ENCODE results near the gene AHSP. TPM values are rescaled to one million over a fixed set of nuclear protein-coding genes. Genes with fewer than 3 reads are reported as not detected.

The AHSP gene
- total and polyA plus RNA-seq, 4 donors, result 0.30 to 47.8 TPM; not detected in 2

GRCh38 chr16:31513884-31514283 lies 13.8 kb upstream of the AHSP start:
- no peaks in the 10 kb centered on the region for H3K36me3 ChIP-seq (ENCODE audit: control insufficient read depth in 4 of 4, insufficient read depth in 4 of 4, low read length in 4 of 4)
- H3K27ac ChIP-seq (ENCODE audit: low read depth in 1 of 2, low read length in 1 of 2), result no peak overlapping the region
- no peak for ATAC-seq (ENCODE audit: insufficient read depth, low FRiP score)

GRCh38 chr16:31517800-31518402 lies 9.8 kb upstream of the AHSP start:
- ATAC-seq (ENCODE audit: insufficient read depth, low FRiP score) (no peak), DNase-seq (no peak)
- WGBS, 2 donors, result 80 to 88% methylated on average over 4 of the region's 4 CpGs
- Histone ChIP-seq H3K27ac (ENCODE audit: low read depth in 1 of 2, low read length in 1 of 2) (no peak overlapping the region), H3K9me3 (ENCODE audit: control insufficient read depth in 4 of 4, insufficient read depth in 3 of 4, low read length in 3 of 4) (no peaks in the 10 kb centered on the region), H3K4me3 (no peak overlapping the region), H3K9ac (ENCODE audit: insufficient read depth in 1 of 2, low read length in 2 of 2) (no peak overlapping the region), H3K36me3 (ENCODE audit: control insufficient read depth in 4 of 4, insufficient read depth in 4 of 4, low read length in 4 of 4) (no peaks in the 10 kb centered on the region), H3K4me1 (ENCODE audit: control insufficient read depth in 5 of 5, insufficient read depth in 5 of 5, low read length in 5 of 5) (no peaks in the 10 kb centered on the region), H3K27me3 (ENCODE audit: control insufficient read depth in 3 of 3, insufficient read depth in 3 of 3, low read length in 2 of 3) (no peaks in the 10 kb centered on the region)
- no peak for TF ChIP-seq CTCF (IDR thresholded peaks at IDR 0.05; ENCODE audit: control extremely low read depth, extremely low read depth)

More at GRCh38 chr16:31513884-31514283, 13.8 kb upstream of the AHSP start:
- no peaks in the 10 kb centered on the region for H3K9me3 ChIP-seq (ENCODE audit: control insufficient read depth in 4 of 4, insufficient read depth in 3 of 4, low read length in 3 of 4)
- TF ChIP-seq CTCF (IDR thresholded peaks at IDR 0.05; ENCODE audit: control extremely low read depth, extremely low read depth), result no peak
- peaks cover 0 to 11% (median 3%) of the 10 kb centered on the region in 5 donors for H3K4me1 ChIP-seq (ENCODE audit: control insufficient read depth in 5 of 5, insufficient read depth in 5 of 5, low read length in 5 of 5)
- no peak overlapping the region for H3K9ac ChIP-seq (ENCODE audit: insufficient read depth in 1 of 2, low read length in 2 of 2)
- no peak for DNase-seq
- H3K27me3 ChIP-seq (ENCODE audit: control insufficient read depth in 3 of 3, insufficient read depth in 3 of 3, low read length in 2 of 3), result no peaks in the 10 kb centered on the region
- H3K4me3 ChIP-seq, result no peak overlapping the region

- WGBS, 2 donors, result 84 to 95% methylated on average over 2 of the region's 2 CpGs
- Histone ChIP-seq H3K4me1 (ENCODE audit: control insufficient read depth in 5 of 5, insufficient read depth in 5 of 5, low read length in 5 of 5) (no peaks in the 10 kb centered on the region), H3K9ac (ENCODE audit: insufficient read depth in 1 of 2, low read length in 2 of 2) (no peak overlapping the region), H3K27ac (ENCODE audit: low read depth in 1 of 2, low read length in 1 of 2) (no peak overlapping the region), H3K9me3 (ENCODE audit: control insufficient read depth in 4 of 4, insufficient read depth in 3 of 4, low read length in 3 of 4) (no peaks in the 10 kb centered on the region), H3K4me3 (no peak overlapping the region), H3K36me3 (ENCODE audit: control insufficient read depth in 4 of 4, insufficient read depth in 4 of 4, low read length in 4 of 4) (no peaks in the 10 kb centered on the region), H3K27me3 (ENCODE audit: control insufficient read depth in 3 of 3, insufficient read depth in 3 of 3, low read length in 2 of 3) (no peaks in the 10 kb centered on the region)
- DNase-seq (no peak), ATAC-seq (ENCODE audit: insufficient read depth, low FRiP score) (no peak)
- TF ChIP-seq CTCF (IDR thresholded peaks at IDR 0.05; ENCODE audit: control extremely low read depth, extremely low read depth), result no peak
Measured at GRCh38 chr16:31519759-31520431, 7.8 kb upstream of the AHSP start.

Data from lung (tissue), 12 donors.